GM23338 (cell line): ENCODE measurements around the gene DEFB131B. TPM values are rescaled to one million over a fixed set of nuclear protein-coding genes. Genes with fewer than 3 reads are reported as not detected.
"Not testable (repeated sequence)": the region's sequence is repeated elsewhere in the genome, so short reads cannot be mapped to it uniquely, and the experiment has no call there.

Experiments used
- ATAC-seq: fragments of 200-7000 bp; cut with Tn5 transposase; 3 replicates; pipeline ENCODE4 v1.9.1; 2020
- DNase-seq: peaks from one replicate; pipeline ENCODE4 v3.0.0-alpha.2; 2015; ENCODE audit warnings: low spot score
- H2AFZ ChIP-seq: fragments of 200-600 bp; sonication (generic); 2 replicates; pipeline ENCODE4 v1.8.0; 2016; ENCODE audit warnings: antibody characterized with exemption, mild to moderate bottlenecking, moderate library complexity
- H3F3A ChIP-seq: fragments of 200-600 bp; sonication (generic); replicated peaks from 2 replicates; pipeline ENCODE4 v1.8.0; 2017; ENCODE audit warnings: antibody characterized with exemption, mixed run types, low read depth
- H3K27ac ChIP-seq: fragments of 200-600 bp; sonication (generic); 2 replicates; pipeline ENCODE4 v1.6.1; 2016; ENCODE audit warnings: low read depth
- H3K27me3 ChIP-seq: fragments of 200-600 bp; sonication (generic); 2 replicates; pipeline ENCODE4 v1.8.0; 2016; ENCODE audit warnings: mild to moderate bottlenecking, mixed run types, moderate library complexity; ENCODE audit not compliant: insufficient read depth
- H3K36me3 ChIP-seq: fragments of 200-600 bp; sonication (generic); 2 replicates; pipeline ENCODE4 v1.8.0; 2016; ENCODE audit warnings: mild to moderate bottlenecking; ENCODE audit not compliant: insufficient read depth
- H3K4me1 ChIP-seq: fragments of 200-600 bp; sonication (generic); 2 replicates; pipeline ENCODE4 v1.8.0; 2016; ENCODE audit warnings: mild to moderate bottlenecking, moderate library complexity; ENCODE audit not compliant: insufficient read depth
- H3K4me2 ChIP-seq: fragments of 200-600 bp; sonication (generic); 2 replicates; pipeline ENCODE4 v1.7.1; 2017; ENCODE audit warnings: mixed run types
- H3K4me3 ChIP-seq: fragments of 200-600 bp; sonication (generic); 2 replicates; pipeline ENCODE4 v1.6.1; 2016; ENCODE audit warnings: mixed run types
- H3K79me2 ChIP-seq: fragments of 200-600 bp; sonication (generic); replicated peaks from 2 replicates; pipeline ENCODE4 v1.8.0; 2017; ENCODE audit warnings: mild to moderate bottlenecking; ENCODE audit not compliant: insufficient read depth
- H3K9me2 ChIP-seq: fragments of 200-600 bp; sonication (generic); 2 replicates; pipeline ENCODE4 v1.8.0; 2017; ENCODE audit not compliant: insufficient read depth
- H4K20me1 ChIP-seq: fragments of 200-600 bp; sonication (generic); replicated peaks from 2 replicates; pipeline ENCODE4 v1.8.0; 2017; ENCODE audit warnings: mild to moderate bottlenecking; ENCODE audit not compliant: insufficient read depth
- H3K27ac Mint-ChIP-seq: 2 replicates; pipeline ENCODE4 v1.8.0; 2020; ENCODE audit warnings: inconsistent platforms, mild to moderate bottlenecking, moderate library complexity, mixed read lengths
- H3K27me3 Mint-ChIP-seq: 3 replicates; pipeline ENCODE4 v1.8.0; 2022; ENCODE audit warnings: low read depth, mild to moderate bottlenecking, moderate library complexity, mixed read lengths, inconsistent platforms; ENCODE audit not compliant: insufficient read depth, poor library complexity
- H3K36me3 Mint-ChIP-seq: 3 replicates; pipeline ENCODE4 v1.8.0; 2021; ENCODE audit warnings: low read depth, mild to moderate bottlenecking, inconsistent platforms, moderate library complexity, mixed read lengths
- H3K4me1 Mint-ChIP-seq: 3 replicates; pipeline ENCODE4 v1.8.0; 2020; ENCODE audit warnings: mild to moderate bottlenecking, inconsistent platforms, mixed read lengths
- H3K4me3 Mint-ChIP-seq: 3 replicates; pipeline ENCODE4 v1.8.0; 2021; ENCODE audit warnings: moderate library complexity, mild to moderate bottlenecking, inconsistent platforms, mixed read lengths
- H3K9me3 Mint-ChIP-seq: 3 replicates; pipeline ENCODE4 v1.8.0; 2020; ENCODE audit warnings: moderate library complexity, mild to moderate bottlenecking, inconsistent platforms, mixed read lengths
- CREB1 ChIP-seq: fragments of 250-450 bp; sonication (Bioruptor Pico); IDR thresholded peaks from 2 replicates; pipeline ENCODE4 v1.5.0; 2020; ENCODE audit warnings: low read depth, mild to moderate bottlenecking, moderate library complexity
- NANOG ChIP-seq: IDR thresholded peaks from 2 replicates; pipeline ENCODE4 v1.6.1; 2016; ENCODE audit warnings: antibody characterized with exemption, borderline replicate concordance
- ZNF331 ChIP-seq: fragments of 250-450 bp; sonication (Bioruptor Pico); IDR thresholded peaks from 2 replicates; pipeline ENCODE4 v1.5.0; 2020; ENCODE audit warnings: low read depth, mild to moderate bottlenecking, moderate library complexity
- polyA plus RNA-seq: library from polyadenylated mRNA; unstranded; fragments of >200 nt; fragmentation: Nextera tagmentation; extraction: Ambion mirVana; gene quantifications from 2 replicates; pipeline ENCODE4 v1.2.1, GENCODE V29; 2016
- total RNA-seq: library from RNA; depleted of rRNA; stranded (reverse); fragments of >200 nt; shearing (Covaris generic); gene quantifications from 2 replicates; pipeline ENCODE4 v1.2.3, GENCODE V29; 2014
- TF ChIP-seq, protein P1 (sequence below): IDR thresholded peaks from one replicate; pipeline ENCODE4 v1.6.1; 2018; ENCODE audit warnings: antibody characterized with exemption; ENCODE audit not compliant: unreplicated experiment
- TF ChIP-seq, protein P2 (sequence below), 2 experiments: fragments of 200-600 bp in 1 of 2; sonication (generic) in 1 of 2; conservative IDR thresholded peaks; 2 replicates each; pipeline versions ENCODE4 v1.5.1 to v1.6.1; 2016 to 2017; ENCODE audit warnings: antibody characterized with exemption in 2 of 2, low read depth in 2 of 2, mild to moderate bottlenecking in 2 of 2, moderate library complexity in 1 of 2

Gene DEFB131B
- total and polyA plus RNA-seq, 2 experiments from 2014 or later, result not detected

DNA sequence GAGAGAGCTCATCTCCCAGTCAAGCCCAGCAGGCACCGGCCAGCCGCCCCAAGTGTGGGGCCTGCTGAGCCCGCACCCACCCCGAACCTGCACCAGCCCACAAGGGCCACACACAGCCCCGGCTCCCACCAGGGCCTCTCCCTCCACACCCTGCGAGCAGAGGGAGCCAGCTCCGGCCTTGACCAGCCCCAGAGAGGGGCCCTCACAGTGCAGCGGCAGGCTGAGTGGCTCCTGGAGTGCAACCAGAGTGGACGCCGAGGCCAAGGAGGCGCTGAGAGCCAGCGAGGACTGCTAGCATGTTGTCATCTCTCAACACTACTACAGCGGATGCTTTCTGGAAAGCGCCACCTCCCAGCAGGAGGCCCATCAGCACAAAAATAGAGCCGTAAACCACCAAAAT is 34.4 kb upstream of the DEFB131B start:
- Histone ChIP-seq H3F3A (no peaks in the 10 kb centered on the region), H3K4me1 (peaks cover 16% of the 10 kb centered on the region), H3K79me2 (no peaks in the 10 kb centered on the region), H3K9me2 (no peaks in the 10 kb centered on the region), H3K36me3 (no peaks in the 10 kb centered on the region), H3K4me2 (peak overlapping the region; percentile 11; the same call in 1 of the 2 replicates), H4K20me1 (no peaks in the 10 kb centered on the region), H3K27me3 (no peaks in the 10 kb centered on the region), H3K4me3 (peak overlapping the region; percentile 4; the same call in 1 of the 2 replicates), H3K27ac (peak overlapping the region; percentile 32; the same call in 1 of the 2 replicates), H2AFZ (peak overlapping the region; percentile 90)
- no peak overlapping the region for H3K4me3 Mint-ChIP-seq
- DNase-seq (peak; percentile 62), ATAC-seq (peak; percentile 96)
- H3K4me1 Mint-ChIP-seq, result peaks cover 19% of the 10 kb centered on the region
- no peak overlapping the region; the same call in 1 of the 2 replicates for H3K27ac Mint-ChIP-seq
- peaks cover 5% of the 10 kb centered on the region; the same call in 1 of the 3 replicates for H3K36me3 Mint-ChIP-seq
- H3K9me3 Mint-ChIP-seq, result peaks cover 8% of the 10 kb centered on the region; the same call in 2 of the 3 replicates
- no peaks in the 10 kb centered on the region for H3K27me3 Mint-ChIP-seq
- TF ChIP-seq CREB1 (CRISPR knock-in tag) (no peak), ZNF331 (CRISPR knock-in tag) (no peak), NANOG (0 out of 2 replicates have a peak, but pooled peaks have one; percentile 26)
- TF ChIP-seq, protein P1, sequence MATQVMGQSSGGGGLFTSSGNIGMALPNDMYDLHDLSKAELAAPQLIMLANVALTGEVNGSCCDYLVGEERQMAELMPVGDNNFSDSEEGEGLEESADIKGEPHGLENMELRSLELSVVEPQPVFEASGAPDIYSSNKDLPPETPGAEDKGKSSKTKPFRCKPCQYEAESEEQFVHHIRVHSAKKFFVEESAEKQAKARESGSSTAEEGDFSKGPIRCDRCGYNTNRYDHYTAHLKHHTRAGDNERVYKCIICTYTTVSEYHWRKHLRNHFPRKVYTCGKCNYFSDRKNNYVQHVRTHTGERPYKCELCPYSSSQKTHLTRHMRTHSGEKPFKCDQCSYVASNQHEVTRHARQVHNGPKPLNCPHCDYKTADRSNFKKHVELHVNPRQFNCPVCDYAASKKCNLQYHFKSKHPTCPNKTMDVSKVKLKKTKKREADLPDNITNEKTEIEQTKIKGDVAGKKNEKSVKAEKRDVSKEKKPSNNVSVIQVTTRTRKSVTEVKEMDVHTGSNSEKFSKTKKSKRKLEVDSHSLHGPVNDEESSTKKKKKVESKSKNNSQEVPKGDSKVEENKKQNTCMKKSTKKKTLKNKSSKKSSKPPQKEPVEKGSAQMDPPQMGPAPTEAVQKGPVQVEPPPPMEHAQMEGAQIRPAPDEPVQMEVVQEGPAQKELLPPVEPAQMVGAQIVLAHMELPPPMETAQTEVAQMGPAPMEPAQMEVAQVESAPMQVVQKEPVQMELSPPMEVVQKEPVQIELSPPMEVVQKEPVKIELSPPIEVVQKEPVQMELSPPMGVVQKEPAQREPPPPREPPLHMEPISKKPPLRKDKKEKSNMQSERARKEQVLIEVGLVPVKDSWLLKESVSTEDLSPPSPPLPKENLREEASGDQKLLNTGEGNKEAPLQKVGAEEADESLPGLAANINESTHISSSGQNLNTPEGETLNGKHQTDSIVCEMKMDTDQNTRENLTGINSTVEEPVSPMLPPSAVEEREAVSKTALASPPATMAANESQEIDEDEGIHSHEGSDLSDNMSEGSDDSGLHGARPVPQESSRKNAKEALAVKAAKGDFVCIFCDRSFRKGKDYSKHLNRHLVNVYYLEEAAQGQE, result no peak
- TF ChIP-seq, protein P2, sequence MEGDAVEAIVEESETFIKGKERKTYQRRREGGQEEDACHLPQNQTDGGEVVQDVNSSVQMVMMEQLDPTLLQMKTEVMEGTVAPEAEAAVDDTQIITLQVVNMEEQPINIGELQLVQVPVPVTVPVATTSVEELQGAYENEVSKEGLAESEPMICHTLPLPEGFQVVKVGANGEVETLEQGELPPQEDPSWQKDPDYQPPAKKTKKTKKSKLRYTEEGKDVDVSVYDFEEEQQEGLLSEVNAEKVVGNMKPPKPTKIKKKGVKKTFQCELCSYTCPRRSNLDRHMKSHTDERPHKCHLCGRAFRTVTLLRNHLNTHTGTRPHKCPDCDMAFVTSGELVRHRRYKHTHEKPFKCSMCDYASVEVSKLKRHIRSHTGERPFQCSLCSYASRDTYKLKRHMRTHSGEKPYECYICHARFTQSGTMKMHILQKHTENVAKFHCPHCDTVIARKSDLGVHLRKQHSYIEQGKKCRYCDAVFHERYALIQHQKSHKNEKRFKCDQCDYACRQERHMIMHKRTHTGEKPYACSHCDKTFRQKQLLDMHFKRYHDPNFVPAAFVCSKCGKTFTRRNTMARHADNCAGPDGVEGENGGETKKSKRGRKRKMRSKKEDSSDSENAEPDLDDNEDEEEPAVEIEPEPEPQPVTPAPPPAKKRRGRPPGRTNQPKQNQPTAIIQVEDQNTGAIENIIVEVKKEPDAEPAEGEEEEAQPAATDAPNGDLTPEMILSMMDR (conservative IDR thresholded peaks at IDR 0.05; ENCODE audit: low read depth in 2 of 2), result no peak

DNA sequence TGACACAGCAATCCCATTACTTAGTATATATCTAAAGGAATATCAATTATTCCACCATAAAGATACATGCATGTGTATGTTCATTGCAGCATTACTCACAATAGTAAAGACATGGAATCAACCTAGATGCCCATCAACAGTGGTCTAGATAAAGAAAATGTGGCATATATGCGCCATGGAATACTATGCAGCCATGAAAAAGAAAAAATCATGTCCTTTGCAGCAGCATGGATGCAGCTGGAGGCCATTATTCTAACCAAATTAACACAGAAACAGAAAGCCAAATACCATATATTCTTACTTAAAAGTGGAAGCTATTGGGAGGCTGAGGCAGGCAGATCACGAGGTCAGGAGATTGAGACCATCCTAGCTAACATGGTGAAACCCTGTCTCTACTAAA is 24.4 kb upstream of the DEFB131B start:
- not testable (repeated sequence) for H2AFZ ChIP-seq, H3K27me3 ChIP-seq, H3K36me3 Mint-ChIP-seq, H3K27me3 Mint-ChIP-seq, H3K9me3 Mint-ChIP-seq, H3K27ac Mint-ChIP-seq, H3K36me3 ChIP-seq, H3K4me1 ChIP-seq, H3K4me1 Mint-ChIP-seq, H3K27ac ChIP-seq, DNase-seq, H3K4me3 ChIP-seq, H3K79me2 ChIP-seq, H3F3A ChIP-seq, H4K20me1 ChIP-seq, ATAC-seq, H3K9me2 ChIP-seq, H3K4me2 ChIP-seq, H3K4me3 Mint-ChIP-seq

DNA sequence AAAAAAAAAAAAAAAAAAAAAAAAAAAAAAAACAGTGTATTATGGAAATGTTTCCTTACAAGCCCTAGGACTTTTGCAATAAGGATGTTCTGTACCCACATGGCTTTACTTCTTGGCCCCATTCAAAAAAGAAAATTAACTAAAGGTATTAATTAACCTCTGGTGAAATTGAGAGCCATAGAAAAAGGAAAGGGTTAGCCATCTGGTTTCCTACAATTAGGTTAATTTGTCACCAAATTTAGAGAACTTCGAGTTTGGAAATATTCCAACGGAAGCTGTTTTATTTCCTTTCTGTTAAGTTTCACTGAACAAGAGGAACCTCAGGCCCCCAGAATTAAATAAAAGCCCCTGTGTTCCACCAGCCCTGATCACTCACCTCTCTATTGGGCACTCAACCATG is 22.4 kb upstream of the DEFB131B start:
- not testable (repeated sequence) for H3F3A ChIP-seq, ATAC-seq

DNA sequence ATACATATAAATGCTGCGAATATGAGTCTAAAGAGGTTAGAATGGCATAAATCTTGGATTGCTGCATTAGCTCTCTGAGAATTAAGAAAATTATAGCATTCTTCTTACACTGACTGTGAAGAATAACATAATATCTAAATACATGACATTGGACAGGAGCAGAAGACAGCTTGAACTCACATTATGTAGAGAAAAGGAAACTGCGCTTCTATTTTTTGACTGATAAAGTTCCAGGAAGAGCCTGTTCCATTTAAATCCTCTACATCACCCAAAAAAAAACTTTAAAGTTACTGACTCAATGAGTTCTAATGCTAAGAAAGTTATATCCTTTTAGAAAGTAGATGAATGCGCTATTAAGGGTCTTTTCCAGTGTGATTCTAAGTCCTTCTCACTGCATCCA is 17.4 kb upstream of the DEFB131B start:
- H3K4me1 Mint-ChIP-seq, H3K27me3 Mint-ChIP-seq, H3K9me3 Mint-ChIP-seq, H3K4me1 ChIP-seq, H3K27ac ChIP-seq, H3F3A ChIP-seq, H2AFZ ChIP-seq, H3K4me3 Mint-ChIP-seq, H3K27ac Mint-ChIP-seq, ATAC-seq, H4K20me1 ChIP-seq, H3K79me2 ChIP-seq, H3K4me2 ChIP-seq, H3K27me3 ChIP-seq, H3K4me3 ChIP-seq, DNase-seq, H3K36me3 Mint-ChIP-seq, H3K36me3 ChIP-seq, H3K9me2 ChIP-seq: not testable (repeated sequence)

More for the DNA sequence above, 22.4 kb upstream of the DEFB131B start:
- H3K27me3 Mint-ChIP-seq, H3K27me3 ChIP-seq, H3K27ac ChIP-seq, H3K4me2 ChIP-seq, DNase-seq, H3K36me3 ChIP-seq, H3K4me1 ChIP-seq, H3K27ac Mint-ChIP-seq, H3K79me2 ChIP-seq, H2AFZ ChIP-seq, H3K9me3 Mint-ChIP-seq, H3K4me3 Mint-ChIP-seq, H3K9me2 ChIP-seq, H3K36me3 Mint-ChIP-seq, H3K4me3 ChIP-seq, H4K20me1 ChIP-seq, H3K4me1 Mint-ChIP-seq: not testable (repeated sequence)
